GM10266 (cell line): ENCODE results near the gene SNRNP70.

ENCODE experiments used
- DNase-seq: peaks from one replicate; pipeline ENCODE4 v3.0.0; 2012; ENCODE audit errors: extremely low spot score
- TF ChIP-seq, protein P1 (sequence below): IDR thresholded peaks from 2 replicates; pipeline ENCODE4 v1.5.1; 2012; ENCODE audit warnings: mild to moderate bottlenecking, low read depth; ENCODE audit not compliant: control insufficient read depth, insufficient read depth; ENCODE audit errors: missing control alignments

The SNRNP70 gene

GRCh38 chr19:49107625-49108459 is 22.6 kb downstream of the SNRNP70 start:
- TF ChIP-seq, protein P1, sequence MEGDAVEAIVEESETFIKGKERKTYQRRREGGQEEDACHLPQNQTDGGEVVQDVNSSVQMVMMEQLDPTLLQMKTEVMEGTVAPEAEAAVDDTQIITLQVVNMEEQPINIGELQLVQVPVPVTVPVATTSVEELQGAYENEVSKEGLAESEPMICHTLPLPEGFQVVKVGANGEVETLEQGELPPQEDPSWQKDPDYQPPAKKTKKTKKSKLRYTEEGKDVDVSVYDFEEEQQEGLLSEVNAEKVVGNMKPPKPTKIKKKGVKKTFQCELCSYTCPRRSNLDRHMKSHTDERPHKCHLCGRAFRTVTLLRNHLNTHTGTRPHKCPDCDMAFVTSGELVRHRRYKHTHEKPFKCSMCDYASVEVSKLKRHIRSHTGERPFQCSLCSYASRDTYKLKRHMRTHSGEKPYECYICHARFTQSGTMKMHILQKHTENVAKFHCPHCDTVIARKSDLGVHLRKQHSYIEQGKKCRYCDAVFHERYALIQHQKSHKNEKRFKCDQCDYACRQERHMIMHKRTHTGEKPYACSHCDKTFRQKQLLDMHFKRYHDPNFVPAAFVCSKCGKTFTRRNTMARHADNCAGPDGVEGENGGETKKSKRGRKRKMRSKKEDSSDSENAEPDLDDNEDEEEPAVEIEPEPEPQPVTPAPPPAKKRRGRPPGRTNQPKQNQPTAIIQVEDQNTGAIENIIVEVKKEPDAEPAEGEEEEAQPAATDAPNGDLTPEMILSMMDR, result no peak

DNA sequence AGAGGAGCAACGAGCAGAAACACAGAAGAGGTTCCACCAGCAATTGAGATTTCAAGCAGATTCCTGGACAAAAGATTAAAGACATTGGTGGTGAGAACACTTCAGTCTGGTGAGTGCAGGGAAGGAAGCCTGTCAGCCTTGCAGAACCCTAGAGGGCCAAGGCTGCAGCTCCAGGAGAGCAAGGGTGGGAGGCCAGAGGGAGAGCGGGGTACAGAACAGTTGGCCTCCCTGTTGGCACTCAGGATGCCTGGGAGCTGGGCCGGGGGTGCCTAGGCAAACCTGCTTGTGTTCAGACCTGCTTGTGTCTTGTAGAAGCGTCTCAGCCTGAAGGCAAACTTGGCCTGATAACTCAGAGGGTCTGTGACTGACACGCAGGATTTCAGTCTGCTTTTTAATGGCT is 23.8 kb downstream of the SNRNP70 start:
- TF ChIP-seq, protein P1, result no peak
- no peak for DNase-seq

More at GRCh38 chr19:49107625-49108459, 22.6 kb downstream of the SNRNP70 start:
- DNase-seq, result no peak

- no peak for DNase-seq
- TF ChIP-seq, protein P1, result no peak
Measured at GRCh38 chr19:49109569-49110233, 24.4 kb downstream of the SNRNP70 start.

GRCh38 chr19:49110567-49110966 is 25.3 kb downstream of the SNRNP70 start:
- TF ChIP-seq, protein P1, result no peak

DNA sequence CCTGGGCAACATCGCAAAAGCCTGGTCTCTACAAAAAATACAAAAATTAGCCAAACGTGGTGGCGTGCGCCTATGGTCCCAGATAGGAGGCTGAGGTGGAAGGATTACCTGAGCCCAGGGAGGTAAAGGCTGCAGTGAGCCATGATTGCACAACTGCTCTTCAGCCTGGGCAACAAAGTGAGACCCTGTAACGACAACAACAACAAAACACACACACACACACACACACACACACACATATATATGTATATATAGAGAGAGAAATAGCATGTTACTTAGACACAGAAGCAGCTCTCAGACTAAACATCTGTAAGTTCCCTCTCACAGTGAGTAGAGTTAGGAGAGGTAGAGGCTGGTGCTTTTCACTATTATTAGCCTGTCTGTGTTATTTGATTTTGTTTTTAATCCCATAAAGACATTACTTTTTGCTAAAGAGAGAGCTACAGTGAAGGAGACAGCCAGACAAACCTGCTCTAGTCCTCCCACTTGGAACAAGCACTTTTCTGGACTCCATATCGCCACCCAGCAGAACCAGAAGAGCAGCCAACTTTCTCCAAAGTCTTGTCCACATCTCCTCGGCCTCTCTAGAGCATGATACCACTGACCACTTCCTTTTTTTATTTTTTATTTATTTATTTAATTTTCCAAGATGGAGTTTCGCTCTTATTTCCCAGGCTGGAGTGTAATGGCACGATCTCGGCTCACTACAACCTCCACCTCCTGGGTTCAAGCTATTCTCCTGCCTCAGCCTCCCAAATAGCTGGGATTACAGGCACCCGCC is 26.2 kb downstream of the SNRNP70 start:
- TF ChIP-seq, protein P1, result no peak
- DNase-seq, result no peak

More at GRCh38 chr19:49110567-49110966, 25.3 kb downstream of the SNRNP70 start:
- DNase-seq, result no peak

DNA sequence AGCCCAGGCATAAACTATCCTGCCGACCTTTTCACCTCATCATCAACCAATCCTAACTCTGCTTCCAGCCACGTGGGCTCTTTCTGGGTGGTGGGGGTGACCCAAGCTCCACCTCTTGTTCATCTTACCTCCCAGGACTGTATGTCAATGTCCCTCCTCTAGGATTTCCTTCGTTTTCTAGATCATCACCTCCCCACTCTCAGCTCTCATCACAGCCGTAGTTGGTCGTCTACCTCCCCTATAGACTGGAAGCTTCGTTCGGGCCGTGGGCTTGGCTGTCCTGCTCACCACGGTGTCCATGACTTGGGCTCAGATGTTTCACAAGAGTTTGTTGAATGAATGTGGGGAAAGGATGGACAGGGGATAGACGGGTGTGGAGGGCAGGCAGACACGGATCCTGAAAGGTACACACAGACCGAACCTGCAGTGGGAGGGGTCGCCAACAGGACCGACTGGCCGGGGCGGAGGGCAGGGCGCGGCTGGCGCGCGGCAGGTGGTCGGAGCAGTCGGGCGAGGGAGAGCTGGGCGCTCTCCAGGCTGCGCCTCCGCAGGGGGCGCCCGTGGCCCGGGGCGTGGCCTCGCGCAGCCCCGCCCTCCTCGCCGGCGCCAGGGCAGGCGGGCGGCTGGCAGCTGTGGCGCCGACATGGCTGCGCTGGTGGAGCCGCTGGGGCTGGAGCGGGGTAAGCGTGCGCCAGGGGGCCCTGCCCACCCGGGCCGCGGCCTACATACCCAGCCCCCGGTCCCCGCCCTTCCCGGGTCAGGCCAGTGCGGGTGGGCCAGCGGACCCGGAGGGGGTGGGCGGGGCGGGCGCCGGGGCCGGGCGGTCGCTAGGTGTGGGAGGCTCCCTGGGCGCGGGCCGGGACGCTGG is 28.7 kb downstream of the SNRNP70 start, which contains the start of gene LIN7B:
LIN7B (plus strand) TSS at position 609 of the 868 bp plus-strand sequence; CDS start at position 644, 35 bp downstream.
- TF ChIP-seq, protein P1, result peak; percentile 78
- peak; percentile 97 for DNase-seq
